Measurements from ENCODE around the gene SULT1A1. TPM values are rescaled to one million over a fixed set of nuclear protein-coding genes. Genes with fewer than 3 reads are reported as not detected.
A peak's percentile ranks its signal among the peaks of the same experiment; 100 is the strongest.
"Not testable (repeated sequence)": the region's sequence is repeated elsewhere in the genome, so short reads cannot be mapped to it uniquely, and the experiment has no call there.

The SULT1A1 gene
- 1.5 TPM for total RNA-seq (2021; ENCODE audit: unreplicated experiment)
- 2.8 TPM for polyA plus RNA-seq (2012; ENCODE audit: insufficient read length)
- percentile 41 among the genes with signal in this experiment for Bru-seq, nascent RNA
- BruChase-seq, experiment 1, labeled RNA remaining after a 2-hour chase: percentile 40 among the genes with signal in this experiment
- BruChase-seq, experiment 2, labeled RNA remaining after a 6-hour chase: percentile 37 among the genes with signal in this experiment
- long read RNA-seq, partial matches to known transcripts: 0 of 2 reads
- long read RNA-seq, other reads (novel, unspliced or antisense): 2 of 2 reads

DNA sequence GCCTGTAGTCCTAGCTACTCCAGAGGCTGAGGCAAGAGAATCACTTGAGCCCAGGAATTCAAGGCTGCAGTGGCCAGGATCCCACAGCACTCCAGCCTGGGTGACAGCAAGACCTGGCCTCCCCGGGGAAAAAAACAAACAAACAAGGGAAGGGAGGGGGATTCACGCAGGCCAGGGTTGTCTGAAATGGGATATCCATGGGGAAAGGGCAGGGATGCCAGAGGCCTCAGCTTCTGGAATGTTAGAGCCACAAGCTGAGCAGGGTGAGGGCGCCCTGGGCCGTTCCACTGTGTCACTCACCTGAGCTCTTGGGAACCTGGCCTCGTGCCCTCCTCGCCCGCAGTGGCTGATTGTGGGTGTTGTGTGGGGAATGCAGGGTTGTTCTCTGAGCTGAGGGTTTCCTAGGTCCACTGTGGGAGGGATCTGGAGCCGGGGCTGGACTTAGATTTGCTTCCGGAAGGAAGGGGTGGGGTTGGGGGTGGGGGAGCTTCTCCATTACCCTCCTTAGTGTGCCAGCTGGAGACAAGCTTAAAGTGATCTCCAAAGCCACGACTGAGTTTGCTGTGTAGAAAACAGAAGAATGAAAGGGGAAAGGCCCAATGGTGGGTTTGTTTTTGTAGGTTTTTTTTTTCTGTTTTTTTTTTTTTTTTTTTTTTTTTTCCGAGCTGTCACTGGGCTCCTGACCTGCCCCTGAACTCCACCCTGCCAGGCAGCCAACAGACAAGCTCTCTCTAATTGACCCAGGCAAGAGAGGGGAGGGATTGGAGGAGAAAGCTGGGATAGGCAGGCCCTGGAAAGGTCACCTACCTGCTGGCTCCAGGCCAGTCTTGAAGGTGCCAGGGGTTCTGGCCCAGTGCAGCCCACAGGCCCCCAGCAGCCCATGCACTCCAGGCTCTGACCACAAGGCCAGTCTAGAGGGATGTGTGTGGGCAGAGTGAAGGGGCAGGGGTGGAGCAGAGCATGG lies at the start of gene SULT1A1:
Gene SULT1A1 (minus strand): TSS at position 414 of the 964 bp plus-strand sequence. CDS start 1,189 bp downstream, outside the sequence.
- Histone ChIP-seq H3K4me3 (ENCODE audit: low read depth in 2 of 2, low read length in 2 of 2) (no peak within 1 kb of the TSS), H3K27me3 (ENCODE audit: control insufficient read depth, insufficient read depth, low read length) (no peaks in the 10 kb centered on the region), H3K9me3 (ENCODE audit: control insufficient read depth, insufficient read depth, low read depth, low read length) (no peaks in the 10 kb centered on the region), H3K36me3 (ENCODE audit: control insufficient read depth, insufficient read depth, low read length) (no peaks in the 10 kb centered on the region), H3K4me1 (ENCODE audit: control insufficient read depth, insufficient read depth, low read length) (no peaks in the 10 kb centered on the region; the same call in 1 of the 2 replicates), H3K27ac (ENCODE audit: low read length) (no peak within 1 kb of the TSS)
- DNase-seq (ENCODE audit: low read depth, low spot score) (no peak), ATAC-seq (no peak)
- intact Hi-C loops (cut with micrococcal nuclease; ENCODE audit: unreplicated experiment): no loop called here
- CTCF ChIA-PET: interaction anchor here (0.6 kb wide), 1 partner anchor 16 kb away, joined by 5 read pairs; no protein-coding TSS in a partner anchor
- TF ChIP-seq, protein P1, sequence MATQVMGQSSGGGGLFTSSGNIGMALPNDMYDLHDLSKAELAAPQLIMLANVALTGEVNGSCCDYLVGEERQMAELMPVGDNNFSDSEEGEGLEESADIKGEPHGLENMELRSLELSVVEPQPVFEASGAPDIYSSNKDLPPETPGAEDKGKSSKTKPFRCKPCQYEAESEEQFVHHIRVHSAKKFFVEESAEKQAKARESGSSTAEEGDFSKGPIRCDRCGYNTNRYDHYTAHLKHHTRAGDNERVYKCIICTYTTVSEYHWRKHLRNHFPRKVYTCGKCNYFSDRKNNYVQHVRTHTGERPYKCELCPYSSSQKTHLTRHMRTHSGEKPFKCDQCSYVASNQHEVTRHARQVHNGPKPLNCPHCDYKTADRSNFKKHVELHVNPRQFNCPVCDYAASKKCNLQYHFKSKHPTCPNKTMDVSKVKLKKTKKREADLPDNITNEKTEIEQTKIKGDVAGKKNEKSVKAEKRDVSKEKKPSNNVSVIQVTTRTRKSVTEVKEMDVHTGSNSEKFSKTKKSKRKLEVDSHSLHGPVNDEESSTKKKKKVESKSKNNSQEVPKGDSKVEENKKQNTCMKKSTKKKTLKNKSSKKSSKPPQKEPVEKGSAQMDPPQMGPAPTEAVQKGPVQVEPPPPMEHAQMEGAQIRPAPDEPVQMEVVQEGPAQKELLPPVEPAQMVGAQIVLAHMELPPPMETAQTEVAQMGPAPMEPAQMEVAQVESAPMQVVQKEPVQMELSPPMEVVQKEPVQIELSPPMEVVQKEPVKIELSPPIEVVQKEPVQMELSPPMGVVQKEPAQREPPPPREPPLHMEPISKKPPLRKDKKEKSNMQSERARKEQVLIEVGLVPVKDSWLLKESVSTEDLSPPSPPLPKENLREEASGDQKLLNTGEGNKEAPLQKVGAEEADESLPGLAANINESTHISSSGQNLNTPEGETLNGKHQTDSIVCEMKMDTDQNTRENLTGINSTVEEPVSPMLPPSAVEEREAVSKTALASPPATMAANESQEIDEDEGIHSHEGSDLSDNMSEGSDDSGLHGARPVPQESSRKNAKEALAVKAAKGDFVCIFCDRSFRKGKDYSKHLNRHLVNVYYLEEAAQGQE (IDR thresholded peaks at IDR 0.05; ENCODE audit: insufficient read depth in 1 of 2, low read depth in 2 of 2, low read length in 1 of 2): no peak
- BruUV-seq (replicated peaks): no TSS peak
- POLR2A ChIA-PET: interaction anchor here (0.6 to 0.7 kb wide), 2 partner anchors 67 to 126 kb away, joined by 17 to 21 read pairs; no protein-coding TSS in a partner anchor
- in situ Hi-C loops (cut with HindIII; ENCODE audit: low pct_unique_long_range_greater_than_20kb, low sequenced_read_pairs): no loop called here

DNA sequence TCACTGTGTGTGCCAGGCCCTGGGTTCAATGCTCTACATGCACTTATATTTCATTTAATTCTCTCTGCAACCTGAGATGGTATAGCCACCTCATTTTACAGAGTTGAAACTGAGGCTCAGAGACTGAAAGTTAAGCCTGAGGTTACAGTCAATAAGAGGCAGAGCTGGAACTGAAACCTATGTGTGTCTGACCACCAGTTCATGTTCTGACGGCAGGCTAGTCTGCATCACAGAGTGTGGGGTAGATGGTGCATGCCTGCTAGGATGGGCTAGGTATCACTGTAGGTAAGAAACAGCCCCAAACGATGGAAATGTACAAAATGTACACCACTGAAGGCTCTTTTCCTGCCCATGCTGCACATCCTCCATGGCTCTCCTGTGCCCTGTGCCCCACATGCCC lies 30.1 kb upstream of the SULT1A1 start:
- DNase-seq (ENCODE audit: low read depth, low spot score); H3K4me3 ChIP-seq (ENCODE audit: low read depth in 2 of 2, low read length in 2 of 2); H3K9me3 ChIP-seq (ENCODE audit: control insufficient read depth, insufficient read depth, low read depth, low read length); CTCF ChIA-PET; H3K27me3 ChIP-seq (ENCODE audit: control insufficient read depth, insufficient read depth, low read length); ATAC-seq; BruUV-seq (replicated peaks); H3K27ac ChIP-seq (ENCODE audit: low read length); POLR2A ChIA-PET; H3K4me1 ChIP-seq (ENCODE audit: control insufficient read depth, insufficient read depth, low read length); H3K36me3 ChIP-seq (ENCODE audit: control insufficient read depth, insufficient read depth, low read length); intact Hi-C loops (cut with micrococcal nuclease; ENCODE audit: unreplicated experiment); in situ Hi-C loops (cut with HindIII; ENCODE audit: low pct_unique_long_range_greater_than_20kb, low sequenced_read_pairs): not testable (repeated sequence)

DNA sequence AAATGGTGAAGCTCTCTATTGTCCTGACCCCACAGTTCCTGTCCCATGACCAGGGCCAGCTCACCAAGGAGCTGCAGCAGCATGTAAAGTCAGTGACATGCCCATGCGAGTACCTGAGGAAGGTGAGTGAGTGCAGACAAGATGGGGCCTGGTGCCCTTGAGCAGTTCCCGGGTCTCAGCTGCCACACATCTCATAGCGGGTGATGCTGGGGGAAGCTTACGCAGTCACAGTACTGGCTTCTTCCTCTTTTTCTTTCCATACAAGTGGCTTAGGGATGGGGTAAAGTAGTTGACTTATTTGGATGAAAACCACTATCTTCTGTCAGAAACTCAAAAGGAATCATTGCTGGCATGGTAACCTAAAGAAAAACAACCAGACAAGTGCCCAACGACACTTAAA lies 28.5 kb upstream of the SULT1A1 start:
- ATAC-seq: not testable (repeated sequence)

DNA sequence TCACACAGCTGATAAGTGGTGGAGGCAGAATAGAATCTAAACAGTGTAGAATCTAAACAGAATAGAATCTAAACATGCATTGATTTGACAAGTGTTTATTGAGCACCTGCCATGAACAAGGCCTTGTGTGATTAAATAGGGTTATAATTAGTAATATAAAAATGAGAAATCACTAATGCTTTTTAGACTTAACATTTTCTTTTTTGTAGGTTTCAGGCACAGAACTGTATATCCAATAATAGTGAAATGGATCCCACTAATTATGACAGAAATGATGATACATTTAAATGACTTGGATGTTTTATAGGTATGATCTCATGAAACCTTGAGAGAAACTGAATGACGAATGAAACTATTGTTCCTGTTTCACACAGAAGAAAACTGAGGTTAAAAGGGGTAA lies 27.9 kb upstream of the SULT1A1 start, which contains the start of gene NPIPB8:
Gene NPIPB8 (plus strand): TSS at position 301 of the 400 bp plus-strand sequence. CDS start 296 bp downstream, outside the sequence.
- H3K36me3 ChIP-seq (ENCODE audit: control insufficient read depth, insufficient read depth, low read length); H3K27me3 ChIP-seq (ENCODE audit: control insufficient read depth, insufficient read depth, low read length); H3K9me3 ChIP-seq (ENCODE audit: control insufficient read depth, insufficient read depth, low read depth, low read length); POLR2A ChIA-PET; H3K4me3 ChIP-seq (ENCODE audit: low read depth in 2 of 2, low read length in 2 of 2); BruUV-seq (replicated peaks); H3K4me1 ChIP-seq (ENCODE audit: control insufficient read depth, insufficient read depth, low read length); CTCF ChIA-PET; ATAC-seq; DNase-seq (ENCODE audit: low read depth, low spot score); in situ Hi-C loops (cut with HindIII; ENCODE audit: low pct_unique_long_range_greater_than_20kb, low sequenced_read_pairs); intact Hi-C loops (cut with micrococcal nuclease; ENCODE audit: unreplicated experiment); H3K27ac ChIP-seq (ENCODE audit: low read length): not testable (repeated sequence)

More for the DNA sequence above, 28.5 kb upstream of the SULT1A1 start:
- H3K4me3 ChIP-seq (ENCODE audit: low read depth in 2 of 2, low read length in 2 of 2); DNase-seq (ENCODE audit: low read depth, low spot score); H3K9me3 ChIP-seq (ENCODE audit: control insufficient read depth, insufficient read depth, low read depth, low read length); H3K36me3 ChIP-seq (ENCODE audit: control insufficient read depth, insufficient read depth, low read length); in situ Hi-C loops (cut with HindIII; ENCODE audit: low pct_unique_long_range_greater_than_20kb, low sequenced_read_pairs); H3K27me3 ChIP-seq (ENCODE audit: control insufficient read depth, insufficient read depth, low read length); H3K27ac ChIP-seq (ENCODE audit: low read length); intact Hi-C loops (cut with micrococcal nuclease; ENCODE audit: unreplicated experiment); POLR2A ChIA-PET; BruUV-seq (replicated peaks); CTCF ChIA-PET; H3K4me1 ChIP-seq (ENCODE audit: control insufficient read depth, insufficient read depth, low read length): not testable (repeated sequence)

DNA sequence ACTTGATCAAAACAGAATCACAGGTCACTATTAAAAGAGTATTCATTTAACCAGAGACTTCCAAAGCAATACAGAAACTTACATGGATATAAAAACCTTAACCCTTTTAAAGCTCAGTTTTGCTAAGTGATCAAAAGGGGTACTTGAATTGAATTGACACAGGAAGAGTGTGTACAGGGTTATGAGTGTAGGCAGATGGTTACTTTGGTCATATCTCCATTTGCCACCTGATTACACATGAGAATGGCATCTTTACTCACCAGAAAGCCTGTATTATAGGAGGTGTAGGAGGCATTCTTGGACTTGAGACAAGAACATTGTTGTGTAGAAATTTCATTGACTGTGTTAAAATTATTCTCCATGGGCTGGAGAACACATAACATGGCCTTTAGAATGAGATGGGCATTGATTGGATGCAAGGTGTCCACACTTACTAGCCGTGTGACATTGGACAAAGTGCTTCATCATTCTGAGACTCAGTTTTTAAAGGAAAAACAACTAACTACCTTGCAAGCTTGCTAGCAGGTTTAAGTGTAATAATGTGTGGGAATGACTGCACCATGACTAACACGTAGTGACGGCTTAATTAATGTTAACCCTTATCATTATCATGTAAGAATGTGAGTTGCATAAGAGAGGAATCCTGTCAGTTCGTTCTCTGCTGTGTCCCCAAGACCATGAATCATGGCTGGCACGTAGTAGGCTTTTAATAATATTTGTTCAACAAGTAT lies 26.4 kb upstream of the SULT1A1 start:
- peak overlapping the region; percentile 29; the same call in 1 of the 2 replicates for H3K27ac ChIP-seq (ENCODE audit: low read length)

More for the DNA sequence above, 26.4 kb upstream of the SULT1A1 start:
- ATAC-seq; H3K4me3 ChIP-seq (ENCODE audit: low read depth in 2 of 2, low read length in 2 of 2); H3K4me1 ChIP-seq (ENCODE audit: control insufficient read depth, insufficient read depth, low read length); POLR2A ChIA-PET; in situ Hi-C loops (cut with HindIII; ENCODE audit: low pct_unique_long_range_greater_than_20kb, low sequenced_read_pairs); H3K36me3 ChIP-seq (ENCODE audit: control insufficient read depth, insufficient read depth, low read length); BruUV-seq (replicated peaks); H3K27me3 ChIP-seq (ENCODE audit: control insufficient read depth, insufficient read depth, low read length); intact Hi-C loops (cut with micrococcal nuclease; ENCODE audit: unreplicated experiment); H3K9me3 ChIP-seq (ENCODE audit: control insufficient read depth, insufficient read depth, low read depth, low read length); CTCF ChIA-PET: not testable (repeated sequence)
- peak; percentile 78 for DNase-seq (ENCODE audit: low read depth, low spot score)

Measured in Panc1 (cell line).